Pancreas (tissue), 10 donors: ENCODE results near the gene TSHZ2. TPM values are rescaled to one million over a fixed set of nuclear protein-coding genes. Genes with fewer than 3 reads are reported as not detected.

Source experiments
- ATAC-seq, 4 donors: fragments of 200-7000 bp; cut with Tn5 transposase; one replicate each; pipeline versions ENCODE4 v1.8.0 to v1.9.1; 2020; ENCODE audit warnings: mild to moderate bottlenecking in 4 of 4, moderate library complexity in 4 of 4
- DNase-seq, 6 donors: peaks; one replicate each; pipeline ENCODE4 v3.0.0-alpha.2; 2020
- FAIRE-seq: peaks from 2 replicates; lab custom pipeline; 2012; peaks lifted over from hg19 to GRCh38; lab: Jason Lieb, UNC
- H3K27ac ChIP-seq, 4 donors: fragments of 200-600 bp; sonication (generic); 1 replicate in 3 of 4; 2 replicates in 1 of 4; pipeline versions ENCODE4 v1.5.0 to v1.8.0; 2020
- H3K27me3 ChIP-seq, 4 donors: fragments of 200-600 bp; one replicate each; pipeline ENCODE4 v1.8.0; 2021
- H3K36me3 ChIP-seq, 3 donors: fragments of 200-600 bp; sonication (generic) in 1 of 3; one replicate each; pipeline versions ENCODE4 v1.5.0 to v1.8.0; 2020 to 2021
- H3K4me1 ChIP-seq, 3 donors: fragments of 200-600 bp; one replicate each; pipeline ENCODE4 v1.8.0; 2021
- H3K4me3 ChIP-seq, 4 donors: fragments of 200-600 bp; sonication (generic) in 2 of 4; one replicate each; pipeline versions ENCODE4 v1.5.0 to v1.8.0; 2020 to 2021
- H3K9me3 ChIP-seq, 4 donors: fragments of 200-600 bp; one replicate each; pipeline ENCODE4 v1.8.0; 2021
- CTCF ChIP-seq, 4 donors: fragments of 200-600 bp; sonication (generic) in 3 of 4; IDR thresholded peaks; one replicate each; pipeline versions ENCODE4 v1.5.0 to v1.8.0; 2021; ENCODE audit warnings: antibody characterized with exemption in 4 of 4
- WGBS, 2 donors: extraction: QIAGEN DNeasy Blood & Tissue Kit; methylation state at CpG; one replicate each; pipeline ENCODE4 v1.1.7; 2013; 5-methylcytosine and 5-hydroxymethylcytosine counted together
- intact Hi-C, 3 donors: fragments of 100-400 bp; cut with DNase I; formaldehyde crosslinking; loops; one replicate each; pipeline versions ENCODE4 v1.11.1 to v1.14.2; 2022
- polyA plus RNA-seq, 2 donors: library from polyadenylated mRNA; stranded (reverse); fragments of 200-250 nt; gene quantifications; one replicate each; pipeline ENCODE4 v1.2.3, GENCODE V29; 2013
- total RNA-seq, 6 donors: library from RNA; stranded (reverse); fragmentation: NEBNext Ultra II Directional in 4 of 6; extraction: Animal tissue kit (Norgen Biotek cat#: 25700) in 4 of 6; gene quantifications; one replicate each; pipeline versions ENCODE4 v1.2.1 to v1.2.4, GENCODE V29; 2021 to 2023
- donor health status: healthy with polysubstance abuse.
- donor health status: DM: no; HTN: no; CAD: no; lungs with moderate emphysema.
- donor health status: DM: no; HTN: no; CAD: no.
- donor health status: control.
- donor health status: control.
- donor health status: Bipolar disorder and iron deficiency.
- donor health status: DM: yes; HTN: yes; CAD: no.
- donor health status: DM: no; HTN: no; CAD: no.
- donor health status: DM: no; HTN: no; CAD: no.
- donor health status: DM: yes; HTN: yes; CAD: no.

Gene TSHZ2
- total and polyA plus RNA-seq, 8 donors: 2.2 to 23.5 (median 4.5) TPM

- H3K9me3 ChIP-seq: no peaks in the 10 kb centered on the region
- DNase-seq (no peak), ATAC-seq (no peak), FAIRE-seq (no peak)
- no peaks in the 10 kb centered on the region for H3K4me1 ChIP-seq
- no peaks in the 10 kb centered on the region for H3K36me3 ChIP-seq
- no peak overlapping the region for H3K4me3 ChIP-seq
- TF ChIP-seq CTCF (IDR thresholded peaks at IDR 0.05): no peak
- no peak overlapping the region for H3K27ac ChIP-seq
- WGBS, 2 donors: 80 to 89% methylated on average over 6 of the region's 6 CpGs
- H3K27me3 ChIP-seq: no peaks in the 10 kb centered on the region
- intact Hi-C loops: no loop called here
Observed at GRCh38 chr20:53488775-53489272, 516.7 kb downstream of the TSHZ2 start.

- TF ChIP-seq CTCF (IDR thresholded peaks at IDR 0.05): no peak
- H3K27ac ChIP-seq: no peak overlapping the region
- ATAC-seq (no peak), DNase-seq (no peak), FAIRE-seq (no peak)
- no peaks in the 10 kb centered on the region for H3K27me3 ChIP-seq
- no peaks in the 10 kb centered on the region for H3K4me1 ChIP-seq
- H3K9me3 ChIP-seq: no peaks in the 10 kb centered on the region
- no peaks in the 10 kb centered on the region for H3K36me3 ChIP-seq
- H3K4me3 ChIP-seq: no peak overlapping the region
- 83 to 86% methylated on average over 5 of the region's 5 CpGs for WGBS, 2 donors
- intact Hi-C loops: no loop called here
Observed at GRCh38 chr20:53489528-53489927, 517.4 kb downstream of the TSHZ2 start.

GRCh38 chr20:53490620-53491019, 518.5 kb downstream of the TSHZ2 start:
- Histone ChIP-seq H3K9me3 (no peaks in the 10 kb centered on the region), H3K27me3 (no peaks in the 10 kb centered on the region), H3K36me3 (no peaks in the 10 kb centered on the region), H3K4me1 (no peaks in the 10 kb centered on the region), H3K27ac (no peak overlapping the region), H3K4me3 (no peak overlapping the region)
- 79 to 84% methylated on average over 3 of the region's 3 CpGs for WGBS, 2 donors
- TF ChIP-seq CTCF (IDR thresholded peaks at IDR 0.05): no peak
- intact Hi-C loops: no loop called here
- FAIRE-seq (no peak), ATAC-seq (no peak), DNase-seq (no peak)

GRCh38 chr20:53491462-53491861, 519.3 kb downstream of the TSHZ2 start:
- intact Hi-C loops: no loop called here
- TF ChIP-seq CTCF (IDR thresholded peaks at IDR 0.05): no peak
- H3K36me3 ChIP-seq: no peaks in the 10 kb centered on the region
- no peaks in the 10 kb centered on the region for H3K27me3 ChIP-seq
- no peak for DNase-seq
- H3K9me3 ChIP-seq: no peaks in the 10 kb centered on the region
- WGBS, 2 donors: 82 to 89% methylated on average over 5 of the region's 5 CpGs
- H3K4me1 ChIP-seq: no peaks in the 10 kb centered on the region
- H3K4me3 ChIP-seq: no peak overlapping the region
- no peak for FAIRE-seq
- no peak overlapping the region for H3K27ac ChIP-seq
- no peak for ATAC-seq

GRCh38 chr20:53492212-53492611, 520.1 kb downstream of the TSHZ2 start:
- H3K36me3 ChIP-seq: no peaks in the 10 kb centered on the region
- intact Hi-C loops: no loop called here
- H3K27ac ChIP-seq: no peak overlapping the region
- no peak overlapping the region for H3K4me3 ChIP-seq
- no peaks in the 10 kb centered on the region for H3K27me3 ChIP-seq
- H3K4me1 ChIP-seq: no peaks in the 10 kb centered on the region
- 62 to 64% methylated on average over 3 of the region's 3 CpGs for WGBS, 2 donors
- ATAC-seq (no peak), DNase-seq (no peak), FAIRE-seq (no peak)
- no peak for TF ChIP-seq CTCF (IDR thresholded peaks at IDR 0.05)
- H3K9me3 ChIP-seq: no peaks in the 10 kb centered on the region
